NB4 (cell line): Measurements from ENCODE around the gene DENND1A.
A peak's percentile ranks its signal among the peaks of the same experiment; 100 is the strongest.

Experiments
- DNase-seq: peaks from one replicate; pipeline ENCODE4 v3.0.0; 2010; ENCODE audit warnings: low read depth
- H3K4me3 ChIP-seq: one replicate; pipeline ENCODE4 v1.5.1; 2011; ENCODE audit warnings: mild to moderate bottlenecking, low read depth, low read length, moderate library complexity
- CTCF ChIP-seq: IDR thresholded peaks from one replicate; pipeline ENCODE4 v1.5.1; 2012; ENCODE audit warnings: low read depth, low read length
- MAX ChIP-seq: IDR thresholded peaks from 2 replicates; pipeline ENCODE4 v1.6.1; 2011; ENCODE audit warnings: low read depth, low read length
- MYC ChIP-seq: IDR thresholded peaks from 2 replicates; pipeline ENCODE4 v1.6.1; 2011; ENCODE audit warnings: low read depth, low read length
- POLR2A ChIP-seq: IDR thresholded peaks from 2 replicates; pipeline ENCODE4 v1.6.1; 2011; ENCODE audit warnings: mild to moderate bottlenecking; ENCODE audit not compliant: insufficient read length; ENCODE audit errors: extremely low read depth

The DENND1A gene

GRCh38 chr9:123356851-123357742 is 572.8 kb downstream of the DENND1A start:
- DNase-seq, result no peak
- H3K4me3 ChIP-seq, result no peak overlapping the region
- TF ChIP-seq POLR2A (no peak), CTCF (no peak), MAX (no peak), MYC (no peak)

GRCh38 chr9:123355761-123356431 is 574.0 kb downstream of the DENND1A start, which contains the start of gene CRB2:
TSS of gene CRB2 (plus strand) at chr9:123356197. CDS start at chr9:123356261, 64 bp downstream.
- DNase-seq, result peak; percentile 41
- H3K4me3 ChIP-seq, result no peak within 1 kb of the TSS
- TF ChIP-seq POLR2A, result no peak
- TF ChIP-seq MAX, result no peak
- no peak for TF ChIP-seq MYC

DNA sequence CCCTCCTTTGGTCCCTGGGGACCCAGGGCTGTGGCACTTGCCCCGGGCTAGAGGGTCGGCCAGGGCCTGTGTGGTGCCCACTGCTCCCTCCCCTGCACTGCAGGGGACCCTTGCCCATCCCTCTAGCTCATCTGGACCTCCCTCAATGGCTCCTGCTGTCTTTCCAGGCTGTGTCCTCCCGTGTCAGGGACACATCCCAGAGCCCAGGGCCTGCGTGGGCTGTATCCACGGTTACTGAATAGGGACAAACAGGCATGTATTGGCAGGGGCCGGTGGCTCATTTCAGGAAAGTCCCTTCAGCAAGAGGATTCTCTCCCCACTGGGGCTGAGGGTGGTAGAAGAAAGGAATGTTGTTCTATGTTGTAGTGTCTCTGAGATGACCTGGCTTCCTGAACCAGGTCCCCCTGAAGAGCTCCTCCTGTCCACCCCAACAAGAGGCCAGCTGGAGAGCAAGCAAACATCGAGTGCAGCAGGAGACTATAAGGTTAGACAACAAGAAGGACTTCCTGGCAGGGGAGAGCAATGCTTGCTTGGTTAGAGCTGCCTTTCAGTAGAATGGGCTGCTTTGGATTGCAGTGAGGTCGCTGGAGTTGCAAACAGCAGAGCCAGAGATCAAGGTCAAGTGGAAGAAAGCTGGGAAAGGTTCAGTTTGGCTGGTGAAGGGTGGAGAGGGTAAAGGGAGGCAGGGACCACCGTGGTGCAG is 575.0 kb downstream of the DENND1A start:
- H3K4me3 ChIP-seq, result no peak overlapping the region
- TF ChIP-seq MAX (no peak), CTCF (no peak), MYC (no peak), POLR2A (no peak)
- DNase-seq, result no peak

DNA sequence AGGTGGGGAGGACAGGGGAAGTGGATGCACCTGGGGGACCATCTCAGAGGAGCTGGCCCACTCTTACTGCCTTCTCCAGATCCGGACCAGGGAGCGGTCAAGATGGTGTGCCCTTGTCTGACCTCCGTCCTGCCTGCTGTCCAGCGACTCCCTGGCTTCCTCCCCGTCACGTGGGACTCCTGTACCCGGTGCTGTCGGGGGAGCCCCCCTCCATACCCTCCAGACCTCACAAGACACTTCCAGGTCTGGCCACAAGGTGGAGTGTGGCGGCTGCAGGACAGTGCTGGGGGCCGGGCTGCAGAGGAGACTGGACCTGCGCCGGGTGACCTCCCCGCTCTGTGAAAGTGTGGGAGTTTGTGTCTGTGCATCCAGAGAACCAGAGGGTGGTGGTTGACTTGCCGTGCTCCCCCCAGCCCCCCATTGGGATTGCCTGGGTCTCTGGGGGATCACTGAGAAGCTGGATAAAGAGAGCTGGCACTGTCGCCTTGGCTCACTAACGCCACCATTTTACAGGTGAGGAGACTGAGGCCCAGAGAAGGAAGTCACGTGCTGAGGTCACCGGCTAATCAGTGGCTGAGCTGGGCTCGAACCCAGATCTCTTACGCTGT is 575.8 kb downstream of the DENND1A start:
- H3K4me3 ChIP-seq, result no peak overlapping the region
- DNase-seq, result peak; percentile 71
- no peak for TF ChIP-seq MYC
- TF ChIP-seq CTCF, result peak; percentile 67
- TF ChIP-seq MAX, result peak; percentile 34
- TF ChIP-seq POLR2A, result no peak

GRCh38 chr9:123353041-123353440 is 576.9 kb downstream of the DENND1A start:
- no peak for DNase-seq
- H3K4me3 ChIP-seq, result no peak overlapping the region
- TF ChIP-seq POLR2A (no peak), MYC (no peak), CTCF (no peak), MAX (no peak)
